Cardiac muscle cell (in vitro differentiated cells and primary cell): ENCODE data around the gene CUTC. TPM values are rescaled to one million over a fixed set of nuclear protein-coding genes. Genes with fewer than 3 reads are reported as not detected.
A peak's percentile ranks its signal among the peaks of the same experiment; 100 is the strongest.

Experiments
- DNase-seq, 2 donors: peaks; one replicate each; pipeline versions ENCODE4 v3.0.0 to v3.0.0-alpha.2; 2010 to 2017; ENCODE audit warnings: low read depth in 1 of 2, low spot score in 1 of 2
- H3K27ac ChIP-seq: fragments of 200-600 bp; sonication (generic); 2 replicates; pipeline ENCODE4 v1.5.1; 2016
- H3K27me3 ChIP-seq: fragments of 200-600 bp; sonication (generic); 2 replicates; pipeline ENCODE4 v1.6.0; 2016; ENCODE audit warnings: control low read depth
- H3K36me3 ChIP-seq: fragments of 200-600 bp; sonication (generic); 2 replicates; pipeline ENCODE4 v1.5.1; 2016; ENCODE audit warnings: control low read depth
- H3K4me1 ChIP-seq: fragments of 200-600 bp; sonication (generic); 2 replicates; pipeline ENCODE4 v1.8.1; 2017; ENCODE audit warnings: low read depth, mild to moderate bottlenecking, mixed run types
- H3K4me3 ChIP-seq: fragments of 200-600 bp; sonication (generic); 2 replicates; pipeline ENCODE4 v1.5.1; 2016; ENCODE audit warnings: mild to moderate bottlenecking
- H3K9me3 ChIP-seq: fragments of 200-600 bp; sonication (generic); 2 replicates; pipeline ENCODE4 v1.5.1; 2017; ENCODE audit warnings: low read depth, mild to moderate bottlenecking, control low read depth
- CTCF ChIP-seq: IDR thresholded peaks from 2 replicates; pipeline ENCODE4 v1.5.1; 2012; ENCODE audit warnings: low read depth, mild to moderate bottlenecking, low read length
- polyA plus RNA-seq: library from polyadenylated mRNA; unstranded; fragments of >200 nt; fragmentation: Nextera tagmentation; extraction: Ambion mirVana; gene quantifications from 2 replicates; pipeline ENCODE4 v1.2.1, GENCODE V29; 2016
- total RNA-seq: library from RNA; depleted of rRNA; stranded (reverse); fragments of >200 nt; gene quantifications from 2 replicates; pipeline ENCODE4 v1.2.3, GENCODE V29; 2016

CUTC gene
- total and polyA plus RNA-seq, 2 experiments from 2014 or later: 33.7 to 52.0 TPM

GRCh38 chr10:99767901-99768300 is 35.9 kb downstream of the CUTC start:
- TF ChIP-seq CTCF: no peak
- peaks cover 13% of the 10 kb centered on the region for H3K4me1 ChIP-seq
- H3K36me3 ChIP-seq: no peaks in the 10 kb centered on the region
- no peaks in the 10 kb centered on the region for H3K9me3 ChIP-seq
- H3K27ac ChIP-seq: no peak overlapping the region
- no peak overlapping the region for H3K4me3 ChIP-seq
- DNase-seq: no peak
- H3K27me3 ChIP-seq: no peaks in the 10 kb centered on the region

GRCh38 chr10:99768556-99768955 is 36.5 kb downstream of the CUTC start:
- H3K4me1 ChIP-seq: peaks cover 13% of the 10 kb centered on the region

GRCh38 chr10:99769706-99770105 is 37.7 kb downstream of the CUTC start:
- no peaks in the 10 kb centered on the region for H3K9me3 ChIP-seq
- no peak for TF ChIP-seq CTCF
- H3K4me1 ChIP-seq: peaks cover 13% of the 10 kb centered on the region
- H3K27ac ChIP-seq: no peak overlapping the region
- no peaks in the 10 kb centered on the region for H3K27me3 ChIP-seq
- no peaks in the 10 kb centered on the region for H3K36me3 ChIP-seq
- H3K4me3 ChIP-seq: no peak overlapping the region
- no peak for DNase-seq

More at GRCh38 chr10:99768556-99768955, 36.5 kb downstream of the CUTC start:
- H3K4me3 ChIP-seq: no peak overlapping the region
- no peak overlapping the region for H3K27ac ChIP-seq
- TF ChIP-seq CTCF: no peak
- H3K36me3 ChIP-seq: no peaks in the 10 kb centered on the region
- H3K27me3 ChIP-seq: no peaks in the 10 kb centered on the region
- H3K9me3 ChIP-seq: no peaks in the 10 kb centered on the region
- no peak for DNase-seq

GRCh38 chr10:99770408-99771045 is 38.5 kb downstream of the CUTC start:
- Histone ChIP-seq H3K27ac (no peak overlapping the region), H3K4me3 (no peak overlapping the region), H3K9me3 (no peaks in the 10 kb centered on the region), H3K4me1 (peaks cover 13% of the 10 kb centered on the region), H3K36me3 (no peaks in the 10 kb centered on the region), H3K27me3 (no peaks in the 10 kb centered on the region)
- TF ChIP-seq CTCF: no peak
- DNase-seq: peak in 1 of 2 donors; percentile 37

GRCh38 chr10:99775850-99776249 is 43.8 kb downstream of the CUTC start:
- Histone ChIP-seq H3K9me3 (no peaks in the 10 kb centered on the region), H3K4me3 (no peak overlapping the region), H3K36me3 (no peaks in the 10 kb centered on the region), H3K4me1 (peaks cover 10% of the 10 kb centered on the region), H3K27ac (no peak overlapping the region), H3K27me3 (no peaks in the 10 kb centered on the region)
- peak in 1 of 2 donors; percentile 76 for DNase-seq
- TF ChIP-seq CTCF: no peak
